Kidney epithelial cell (primary cell): ENCODE measurements around the gene PRR13. TPM values are rescaled to one million over a fixed set of nuclear protein-coding genes. Genes with fewer than 3 reads are reported as not detected.
"Not testable (repeated sequence)": the region's sequence is repeated elsewhere in the genome, so short reads cannot be mapped to it uniquely, and the experiment has no call there.

Experiments used
- DNase-seq: peaks from one replicate; pipeline ENCODE4 v3.0.0-alpha.2; 2010; ENCODE audit warnings: low read depth
- H3K27me3 ChIP-seq: 2 replicates; pipeline ENCODE4 v1.6.0; 2011; ENCODE audit warnings: low read length; ENCODE audit not compliant: control insufficient read depth, insufficient read depth
- H3K36me3 ChIP-seq: 2 replicates; pipeline ENCODE4 v1.5.1; 2011; ENCODE audit warnings: low read length; ENCODE audit not compliant: control insufficient read depth, insufficient read depth
- H3K4me3 ChIP-seq: 2 replicates; pipeline ENCODE4 v1.5.1; 2011; ENCODE audit warnings: low read depth, mild to moderate bottlenecking, control low read depth, low read length
- CTCF ChIP-seq: IDR thresholded peaks from 2 replicates; pipeline ENCODE4 v1.5.1; 2011; ENCODE audit warnings: mild to moderate bottlenecking, moderate library complexity, low read length, control low read depth, inconsistent platforms; ENCODE audit not compliant: insufficient read depth, poor library complexity, severe bottlenecking
- total RNA-seq: library from RNA; depleted of rRNA; stranded (reverse); fragments of >200 nt; gene quantifications from 2 replicates; pipeline ENCODE4 v1.2.3, GENCODE V29; 2015

Gene PRR13
- total RNA-seq, 1 donor from 2014 or later, result 91.4 TPM

GRCh38 chr12:53414756-53415417 is 26.6 kb upstream of the PRR13 start:
- Histone ChIP-seq H3K4me3 (no peak overlapping the region), H3K36me3 (no peaks in the 10 kb centered on the region), H3K27me3 (no peaks in the 10 kb centered on the region)
- no peak for TF ChIP-seq CTCF
- DNase-seq, result no peak

- H3K4me3 ChIP-seq, DNase-seq, H3K27me3 ChIP-seq, H3K36me3 ChIP-seq: not testable (repeated sequence)
These were observed 25.7 kb upstream of the PRR13 start for GRCh38 chr12:53415752-53416389.

GRCh38 chr12:53417291-53417816 is 24.2 kb upstream of the PRR13 start:
- not testable (repeated sequence) for H3K27me3 ChIP-seq, H3K4me3 ChIP-seq, DNase-seq, H3K36me3 ChIP-seq

GRCh38 chr12:53418221-53418620 is 23.3 kb upstream of the PRR13 start:
- DNase-seq, result peak; percentile 18
- H3K27me3 ChIP-seq, result no peaks in the 10 kb centered on the region
- H3K4me3 ChIP-seq, result no peak overlapping the region
- H3K36me3 ChIP-seq, result no peaks in the 10 kb centered on the region
- no peak for TF ChIP-seq CTCF

GRCh38 chr12:53419756-53420155 is 21.8 kb upstream of the PRR13 start:
- no peak for DNase-seq
- no peak for TF ChIP-seq CTCF
- no peaks in the 10 kb centered on the region for H3K27me3 ChIP-seq

GRCh38 chr12:53422247-53422646 is 19.3 kb upstream of the PRR13 start:
- not testable (repeated sequence) for H3K27me3 ChIP-seq, DNase-seq, H3K4me3 ChIP-seq, H3K36me3 ChIP-seq

More at GRCh38 chr12:53419756-53420155, 21.8 kb upstream of the PRR13 start:
- no peaks in the 10 kb centered on the region for H3K36me3 ChIP-seq
- H3K4me3 ChIP-seq, result no peak overlapping the region

- Histone ChIP-seq H3K4me3 (no peak within 1 kb of the TSS), H3K27me3 (no peaks in the 10 kb centered on the region), H3K36me3 (no peaks in the 10 kb centered on the region)
- TF ChIP-seq CTCF, result no peak
- no peak for DNase-seq
These were observed 17.9 kb upstream of the PRR13 start, which contains the start of gene AMHR2 for GRCh38 chr12:53423597-53423996. Gene AMHR2, plus strand, starts transcription at chr12:53423855. Its CDS starts 80 bp downstream, at chr12:53423935.
